AG20443 (cell line): ENCODE measurements around the gene PRF1.

Experiments used
- DNase-seq: peaks from one replicate; pipeline ENCODE4 v3.0.0; 2012; ENCODE audit warnings: low spot score, mixed read lengths

Gene PRF1

DNA sequence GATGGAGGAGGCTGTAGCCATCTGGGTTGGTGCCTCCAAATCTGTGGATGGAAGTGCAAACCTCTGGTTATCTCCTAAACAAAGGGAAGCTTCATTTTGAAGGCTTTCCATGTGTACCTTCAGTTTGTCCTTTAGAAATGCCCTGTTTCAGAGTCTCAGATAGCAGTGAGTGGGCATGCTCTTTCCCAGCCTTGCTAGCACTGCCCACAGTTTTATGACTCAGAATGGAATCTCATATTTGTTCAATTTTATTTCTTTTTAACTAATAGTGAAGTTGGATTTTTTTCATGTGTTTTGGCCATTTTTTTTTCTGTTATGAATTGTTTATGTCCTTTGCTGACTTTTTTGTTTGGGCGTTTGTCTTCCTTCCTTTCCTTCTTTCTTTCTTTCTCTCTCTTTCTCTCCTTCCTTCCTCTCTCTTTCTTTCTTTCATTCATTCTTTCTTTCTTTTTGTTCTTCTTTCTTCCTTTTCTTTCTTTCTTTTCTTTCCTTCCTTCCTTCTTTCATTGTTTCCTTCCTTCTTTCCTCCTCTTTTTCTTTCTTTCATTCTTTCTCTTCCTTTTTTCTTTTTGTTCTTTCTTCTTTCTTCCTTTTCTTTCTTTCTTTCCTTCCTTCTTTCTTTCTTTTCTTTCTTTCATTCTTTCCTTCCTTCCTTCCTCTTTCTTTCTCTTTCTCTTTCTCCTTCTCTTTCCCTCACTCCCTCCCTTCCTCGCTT lies 25.6 kb downstream of the PRF1 start:
- peak; percentile 59 for DNase-seq

DNA sequence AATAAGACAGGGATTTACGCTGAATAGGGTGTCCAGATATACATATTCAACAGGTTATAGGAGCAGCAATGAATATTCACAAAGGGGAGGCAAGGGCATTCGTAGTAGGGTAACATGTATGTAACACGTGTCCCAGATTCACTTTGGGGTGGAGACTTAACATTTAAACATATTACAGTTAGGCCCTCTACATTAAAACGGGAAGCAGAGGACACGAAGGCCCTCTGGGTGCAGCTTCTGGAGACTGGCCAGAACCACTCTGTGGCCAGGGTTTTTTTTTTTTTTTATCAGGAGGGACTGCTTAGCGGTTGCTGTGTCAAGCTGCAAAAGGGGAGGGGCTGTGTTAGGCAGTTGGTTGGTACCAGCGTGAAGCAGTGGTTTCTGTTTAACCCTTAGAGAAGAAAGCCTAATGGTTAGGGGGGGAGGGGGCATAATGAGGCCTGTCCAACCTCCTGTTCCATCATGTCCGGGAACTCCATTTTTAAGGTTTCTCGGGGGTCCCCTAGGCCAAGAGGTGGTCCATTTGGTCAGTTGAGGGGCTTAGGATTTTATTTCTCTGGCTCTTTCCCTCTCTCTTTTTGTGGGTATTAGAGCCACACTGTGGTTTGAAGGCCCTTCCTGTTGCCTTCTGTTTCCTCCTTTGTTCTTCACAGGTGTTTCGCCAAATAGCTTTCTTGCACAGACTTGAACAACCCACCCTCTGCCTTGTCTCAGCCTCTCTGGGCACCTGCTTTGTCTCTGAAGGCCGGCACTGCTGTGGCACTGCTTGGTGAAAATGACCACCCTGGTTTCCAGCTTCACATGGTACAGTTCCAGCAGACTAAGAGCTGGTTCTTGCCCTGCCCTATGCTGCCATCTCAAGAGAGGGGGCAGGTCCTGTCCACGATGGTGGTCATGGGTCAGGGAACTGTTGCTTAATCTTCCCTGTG lies 26.4 kb downstream of the PRF1 start:
- DNase-seq = no peak

DNA sequence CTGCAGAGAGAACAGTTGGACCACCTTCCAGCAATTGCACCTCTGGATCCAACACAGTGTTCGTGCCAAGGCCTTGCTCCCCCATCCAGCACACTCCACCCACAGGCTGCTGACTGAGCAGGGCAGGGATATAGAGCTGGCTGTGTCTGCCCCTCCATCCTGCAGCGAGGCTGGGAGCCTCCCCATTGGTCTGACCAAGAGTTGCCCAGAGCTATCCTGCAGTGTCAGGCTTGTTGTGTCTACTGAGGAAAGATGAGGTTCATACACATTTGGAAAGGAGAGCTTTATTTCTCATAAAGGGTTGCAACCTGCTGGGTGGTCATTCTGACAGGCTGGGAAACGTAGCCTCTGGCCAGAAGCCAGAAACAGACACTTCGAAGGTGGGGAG lies 27.1 kb downstream of the PRF1 start:
- no peak for DNase-seq

DNA sequence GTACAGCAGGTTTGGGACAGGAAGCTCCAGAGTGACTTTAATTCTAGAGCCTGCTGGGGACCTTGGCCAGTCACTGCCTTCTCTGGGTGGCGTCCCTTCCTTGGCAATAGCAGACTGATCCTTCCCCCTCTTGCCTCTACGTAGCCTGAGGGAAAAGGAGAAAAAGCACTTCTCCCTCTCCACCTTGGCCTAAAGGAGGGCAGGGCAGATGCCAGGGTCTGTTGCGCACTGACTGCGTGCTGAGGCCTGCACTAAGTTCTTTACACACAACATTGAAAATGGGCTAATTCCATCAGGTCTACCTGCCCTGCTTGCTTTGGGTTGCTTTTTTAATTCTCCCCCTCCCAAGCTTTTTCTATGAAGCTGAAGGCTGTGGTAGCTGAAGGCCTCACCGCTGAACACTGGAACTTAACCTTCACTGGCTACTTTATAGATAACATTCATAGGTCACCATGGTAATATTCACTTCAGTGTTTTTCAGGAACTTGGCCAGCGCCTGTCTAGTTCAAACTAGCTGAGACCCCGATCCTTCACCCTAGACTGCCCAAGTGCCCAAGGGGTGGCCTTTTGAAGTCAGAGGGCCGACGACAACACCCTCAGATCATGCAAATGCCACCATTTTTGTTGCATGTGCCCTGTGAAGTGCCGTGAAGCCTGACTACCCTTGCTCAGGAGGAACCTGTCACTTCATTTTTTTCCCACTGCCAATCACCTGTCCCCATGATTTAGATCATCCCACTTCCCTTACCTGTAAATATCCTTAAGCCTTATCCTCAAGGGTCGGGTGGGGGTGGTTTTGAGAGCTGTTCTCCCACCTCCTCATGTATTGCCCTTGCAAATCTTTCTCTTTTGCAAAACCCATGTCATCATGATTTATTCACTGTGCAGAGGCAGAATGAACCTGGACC lies 28.7 kb downstream of the PRF1 start:
- no peak for DNase-seq

DNA sequence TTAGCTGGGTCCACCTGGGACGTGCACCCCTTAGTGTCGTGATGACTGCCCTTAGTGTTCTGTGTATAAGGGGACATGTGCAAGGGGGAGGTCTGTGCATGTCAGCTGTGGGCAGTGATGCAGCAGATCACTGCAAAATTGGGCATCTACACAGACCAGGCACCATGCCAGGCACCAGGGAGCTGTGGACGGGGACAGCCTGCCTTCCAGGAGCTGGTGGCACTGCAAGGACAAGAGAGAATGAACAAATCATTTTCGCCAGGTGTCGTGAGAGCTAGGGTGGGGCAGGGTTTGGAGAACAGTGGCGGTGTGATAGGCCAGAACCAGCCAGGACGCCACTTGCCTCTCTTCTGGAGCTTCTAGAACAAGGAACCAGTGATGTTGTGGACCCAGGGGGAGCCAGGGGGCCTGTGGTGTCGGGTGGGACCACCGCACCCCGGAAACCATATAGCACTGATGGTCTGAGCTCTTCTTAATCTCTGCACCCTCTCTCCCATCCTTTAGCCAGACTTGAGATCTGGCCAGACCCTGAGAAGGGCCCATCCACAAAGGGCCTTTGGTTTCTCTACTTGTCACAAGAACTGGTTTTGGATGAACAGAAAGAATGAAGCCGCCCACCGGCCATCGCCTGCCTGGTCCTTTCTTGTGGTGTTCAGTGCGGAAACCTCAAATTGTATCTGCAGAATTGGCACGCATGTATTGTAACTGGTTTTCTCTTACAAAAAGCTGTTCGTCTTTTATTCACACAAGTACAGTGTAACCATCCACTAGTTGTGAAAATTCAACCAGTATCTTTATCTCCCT lies 30.7 kb downstream of the PRF1 start:
- DNase-seq = no peak

DNA sequence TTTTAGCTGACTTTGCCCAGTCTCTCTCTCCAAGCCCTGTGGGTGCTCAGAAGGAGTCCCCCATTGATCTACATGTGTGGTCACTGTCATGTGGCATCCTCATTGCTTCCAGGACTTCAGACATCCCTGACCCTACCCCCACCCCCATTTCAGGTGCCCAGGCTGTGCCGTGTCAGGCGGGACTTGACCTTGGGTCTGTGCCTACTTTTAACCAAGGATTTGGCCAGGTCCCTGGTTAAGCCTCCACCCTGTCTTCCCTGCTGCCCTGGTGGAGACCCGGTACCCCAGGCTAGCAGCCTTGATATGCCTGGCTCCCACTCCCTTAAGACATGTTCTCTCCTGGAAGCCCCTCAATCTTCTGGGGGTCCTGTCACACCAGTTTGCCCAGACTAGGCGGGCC lies 31.3 kb downstream of the PRF1 start:
- DNase-seq = no peak

DNA sequence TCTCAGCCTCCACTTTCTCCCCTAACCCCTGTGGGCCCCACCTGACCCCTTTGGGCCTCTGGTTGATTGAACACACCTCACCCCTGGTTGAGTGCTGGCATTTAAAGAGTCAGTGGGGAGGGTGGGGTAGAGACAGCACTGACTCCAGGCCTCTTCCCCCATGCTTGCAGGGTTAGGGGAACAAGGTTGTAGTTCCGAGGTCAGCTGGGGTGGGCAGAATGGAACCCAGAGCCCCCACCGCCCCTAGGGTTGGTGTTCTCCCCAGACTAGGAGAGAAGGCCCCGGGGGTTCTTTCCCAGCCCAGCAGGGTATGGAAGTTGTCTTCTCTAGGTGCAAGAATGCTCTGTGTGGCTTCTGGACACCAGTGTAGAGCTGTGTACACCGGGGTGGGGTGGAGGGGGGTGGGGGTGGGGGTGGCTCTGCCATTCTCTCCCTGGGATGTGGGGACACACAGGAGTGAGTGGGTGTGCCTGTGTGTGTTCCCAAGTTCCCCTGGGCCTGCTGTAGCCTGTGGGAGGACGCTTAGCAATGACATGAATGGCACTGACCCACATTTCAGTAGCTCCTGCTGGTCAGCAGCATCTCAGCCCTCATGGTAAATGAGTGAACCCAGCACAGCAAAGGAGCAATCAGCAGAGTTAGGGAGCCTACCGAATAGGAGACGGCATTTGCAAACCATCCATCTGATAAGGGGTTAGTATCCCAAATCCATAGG lies 33.6 kb downstream of the PRF1 start:
- no peak for DNase-seq

DNA sequence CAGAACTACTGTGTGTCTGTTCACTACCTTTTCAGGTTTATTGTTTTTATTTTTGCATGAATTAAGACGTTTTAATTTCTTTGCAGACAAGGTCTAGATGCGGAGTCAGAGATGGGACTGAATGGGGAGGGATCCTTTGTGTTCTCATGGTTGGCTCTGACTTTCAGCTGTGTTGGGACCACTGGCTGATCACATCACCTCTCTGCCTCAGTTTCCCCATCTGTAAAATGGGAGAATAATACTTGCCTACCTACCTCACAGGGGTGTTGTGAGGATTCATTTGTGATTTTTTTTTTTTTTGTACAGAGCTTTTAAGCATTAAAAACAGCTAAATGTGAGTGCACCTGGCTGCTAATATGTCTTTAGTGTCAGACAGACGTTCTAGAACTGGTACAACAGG lies 34.4 kb downstream of the PRF1 start:
- DNase-seq = no peak

DNA sequence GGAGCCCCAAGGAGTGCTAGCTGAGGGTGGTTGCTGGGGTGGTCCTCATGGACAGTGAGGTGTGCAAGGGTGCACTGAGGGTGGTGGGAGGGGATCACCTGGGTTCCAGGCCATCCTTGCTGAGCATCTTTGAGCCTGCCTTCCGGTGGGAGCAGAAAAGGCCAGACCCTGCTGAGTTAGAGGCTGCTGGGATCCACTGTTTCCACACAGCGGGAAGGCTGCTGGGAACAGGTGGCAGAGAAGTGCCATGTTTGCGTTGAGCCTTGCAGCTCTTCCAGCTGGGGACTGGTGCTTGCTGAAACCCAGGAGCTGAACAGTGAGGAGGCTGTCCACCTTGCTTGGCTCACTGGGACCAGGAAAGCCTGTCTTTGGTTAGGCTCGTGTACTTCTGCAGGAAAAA lies 34.9 kb downstream of the PRF1 start:
- DNase-seq = no peak

DNA sequence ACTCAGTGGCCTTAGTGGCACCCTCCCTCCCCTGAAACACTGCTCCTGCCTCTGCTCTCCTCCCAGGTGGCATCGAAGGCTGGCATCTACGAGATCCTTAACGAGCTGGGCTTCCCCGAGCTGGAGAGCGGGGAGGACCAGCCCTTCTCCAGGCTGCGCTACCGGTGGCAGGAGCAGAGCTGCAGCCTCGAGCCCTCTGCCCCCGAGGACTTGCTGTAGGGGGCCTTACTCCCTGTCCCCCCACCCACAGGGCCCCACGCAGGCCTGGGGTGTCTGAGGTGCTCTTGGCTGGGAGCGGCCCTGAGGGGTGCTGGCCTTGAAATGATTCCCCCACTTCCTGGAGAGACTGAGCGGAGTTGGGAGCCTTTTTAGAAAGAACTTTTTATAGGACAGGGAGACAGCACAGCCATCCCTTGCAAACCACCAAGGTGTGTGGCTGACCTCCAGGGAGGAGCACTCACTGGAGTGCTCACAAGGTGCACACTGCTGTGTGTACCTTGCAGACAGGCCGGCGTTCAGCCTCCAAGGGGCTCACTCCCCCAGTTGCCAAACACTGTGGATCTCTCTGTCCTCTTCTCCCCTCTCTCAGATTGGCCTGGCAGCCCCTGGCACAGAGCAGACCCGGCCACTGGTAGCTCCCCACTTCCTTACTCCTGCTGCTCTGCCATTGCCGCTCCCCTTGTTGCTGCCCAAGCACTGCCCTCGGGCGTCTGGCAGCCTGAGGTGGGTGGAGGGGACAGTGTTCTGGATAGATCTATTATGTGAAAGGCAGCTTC lies 35.8 kb downstream of the PRF1 start:
- DNase-seq = no peak

DNA sequence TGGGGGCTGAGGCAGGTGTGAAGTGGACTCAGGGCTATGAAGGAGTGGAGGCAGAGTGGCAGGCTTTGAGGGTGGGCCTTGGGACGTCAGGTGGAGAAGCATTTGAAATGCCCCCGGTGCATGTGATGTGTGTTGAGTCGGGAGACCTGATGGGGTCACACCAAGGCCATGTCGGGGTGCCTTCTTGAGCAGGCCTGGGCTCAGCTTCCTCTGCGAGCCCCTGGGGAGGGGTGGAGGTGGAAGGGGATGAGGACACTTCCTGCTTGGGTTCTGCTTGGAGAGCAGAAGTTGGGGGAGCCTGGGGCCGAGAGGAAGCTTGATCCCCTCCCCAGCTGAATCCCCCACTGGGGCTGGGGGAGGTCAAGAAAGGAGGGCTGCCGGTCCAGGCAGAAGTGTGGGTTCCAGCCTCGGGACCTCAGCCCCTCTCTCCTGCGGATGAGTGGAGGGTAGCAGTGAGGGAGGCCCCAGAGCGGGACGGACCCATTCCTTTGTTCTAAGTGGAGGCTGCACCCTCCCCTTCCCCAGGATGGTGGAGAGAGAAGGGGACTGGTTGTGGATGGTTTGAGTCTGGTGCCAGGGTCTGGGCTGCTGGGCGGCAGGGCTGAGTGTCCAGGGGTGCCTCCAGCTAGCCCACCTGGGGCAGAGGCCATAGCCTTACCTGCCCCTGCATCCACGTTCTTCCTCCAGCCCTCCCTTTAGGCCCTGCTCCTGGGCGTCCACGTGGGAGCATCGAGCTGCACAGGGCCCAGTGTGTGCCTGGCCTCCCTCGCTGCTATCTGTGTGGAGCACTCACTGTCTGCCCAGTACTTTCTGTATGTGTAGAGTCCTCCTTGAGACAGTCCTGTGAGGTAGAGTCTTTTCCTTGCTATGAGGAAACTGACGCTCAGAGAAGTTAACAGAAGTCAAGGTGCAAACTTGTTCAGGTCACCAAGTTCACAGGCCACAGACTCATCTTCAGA lies 36.7 kb downstream of the PRF1 start:
- no peak for DNase-seq

DNA sequence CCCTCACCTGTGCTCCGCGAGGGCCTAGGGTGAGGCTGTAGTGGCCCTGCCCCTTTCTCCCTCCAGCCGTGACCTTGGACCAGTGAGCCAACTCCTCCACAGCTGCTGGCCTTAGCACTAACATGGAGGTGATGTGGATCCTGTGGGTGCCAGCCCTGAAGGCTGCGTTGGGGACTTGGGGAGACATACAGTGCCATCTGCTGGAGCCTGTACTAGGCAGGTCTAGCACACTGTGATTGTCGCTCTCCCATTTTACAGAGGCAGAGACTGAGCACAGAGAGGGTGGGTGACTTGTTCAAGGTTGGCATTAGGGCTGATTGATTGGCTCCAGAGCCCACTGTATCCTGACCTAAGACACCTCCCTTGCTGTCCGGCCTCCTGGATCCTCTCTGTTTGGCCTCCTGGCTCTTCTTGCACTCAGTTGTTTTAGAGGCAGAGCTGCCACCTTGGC lies 37.6 kb downstream of the PRF1 start:
- no peak for DNase-seq

DNA sequence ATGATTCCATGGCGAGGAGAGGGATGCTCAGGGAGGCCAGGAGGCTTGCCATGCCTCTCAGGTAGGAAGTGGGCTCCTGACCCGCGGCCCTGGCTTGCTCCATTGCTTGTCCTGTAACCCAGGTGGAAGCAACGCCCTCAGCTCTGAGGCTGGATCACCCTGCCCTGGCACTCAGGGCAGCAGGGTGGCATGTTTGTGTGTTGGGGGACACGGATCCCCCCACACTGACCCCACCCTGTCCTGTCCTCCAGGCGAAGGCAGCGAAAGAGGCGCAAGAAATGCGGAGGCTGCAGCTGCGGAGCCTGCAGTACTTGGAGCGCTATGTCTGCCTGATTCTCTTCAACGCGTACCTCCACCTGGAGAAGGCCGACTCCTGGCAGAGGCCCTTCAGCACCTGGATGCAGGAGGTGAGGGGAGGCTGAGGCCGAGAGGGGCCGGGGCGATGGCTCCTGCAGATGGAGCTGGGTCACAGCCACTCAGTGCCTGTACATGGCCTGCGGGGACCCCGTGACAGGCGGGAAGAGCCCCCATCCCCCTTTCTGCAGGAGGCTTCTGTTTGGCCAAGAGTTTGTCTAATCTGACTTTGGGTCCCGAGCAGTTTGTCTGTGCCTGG lies 38.3 kb downstream of the PRF1 start:
- no peak for DNase-seq

DNA sequence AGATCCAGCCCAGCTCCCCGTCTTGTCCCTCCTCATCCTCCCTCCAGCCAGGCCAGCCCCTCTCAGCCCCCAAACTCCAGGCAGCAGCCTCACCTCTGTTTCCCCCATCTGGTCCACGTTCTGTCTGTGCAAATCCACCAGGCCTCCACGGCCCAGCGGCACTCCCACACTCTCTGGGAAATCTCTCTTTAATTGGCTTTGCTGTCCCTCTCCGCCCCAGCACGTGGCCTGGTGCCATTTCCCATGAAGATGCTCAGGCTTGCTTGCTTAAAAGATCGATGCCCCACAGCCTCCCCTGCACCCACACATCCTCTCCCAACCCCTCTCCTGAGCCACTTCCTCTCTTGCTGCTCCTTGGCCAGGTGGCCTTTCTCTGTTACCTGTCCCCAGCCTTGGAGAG lies 39.3 kb downstream of the PRF1 start:
- no peak for DNase-seq

DNA sequence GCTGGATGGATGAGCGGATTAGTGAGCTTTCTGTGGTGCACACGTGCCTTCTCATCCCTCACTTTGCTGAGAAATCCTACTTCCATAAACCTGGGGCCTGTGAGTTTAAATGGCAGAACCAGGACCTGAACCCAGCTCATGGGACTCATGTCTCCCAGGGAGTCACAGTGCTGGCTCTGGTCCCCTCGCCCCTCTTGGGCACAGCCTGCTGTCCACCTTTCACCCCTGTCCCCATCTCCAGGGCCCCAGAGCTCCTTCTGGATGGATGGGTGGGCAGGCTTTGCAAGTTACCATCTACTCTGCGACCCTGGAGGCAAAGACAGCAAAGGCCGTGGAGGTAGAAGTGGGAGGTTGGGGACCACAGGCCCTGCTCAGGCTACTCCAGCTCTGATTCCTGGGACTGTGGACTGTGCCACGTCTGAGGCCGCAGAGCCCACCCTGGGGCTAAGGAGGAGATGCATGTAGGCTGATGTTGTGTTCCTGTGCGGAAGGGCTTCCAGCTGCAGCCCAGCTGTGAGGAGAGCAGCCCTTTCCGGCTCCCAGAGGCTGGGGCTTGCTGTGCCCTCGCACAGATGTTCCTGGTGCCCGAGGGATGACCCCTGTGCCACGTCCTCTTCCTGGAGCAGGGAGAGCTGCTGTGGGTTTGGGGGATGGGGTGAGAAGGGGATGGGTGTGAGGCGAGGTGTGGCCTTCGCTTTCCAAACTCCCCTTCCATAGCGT lies 40.3 kb downstream of the PRF1 start:
- DNase-seq = no peak

DNA sequence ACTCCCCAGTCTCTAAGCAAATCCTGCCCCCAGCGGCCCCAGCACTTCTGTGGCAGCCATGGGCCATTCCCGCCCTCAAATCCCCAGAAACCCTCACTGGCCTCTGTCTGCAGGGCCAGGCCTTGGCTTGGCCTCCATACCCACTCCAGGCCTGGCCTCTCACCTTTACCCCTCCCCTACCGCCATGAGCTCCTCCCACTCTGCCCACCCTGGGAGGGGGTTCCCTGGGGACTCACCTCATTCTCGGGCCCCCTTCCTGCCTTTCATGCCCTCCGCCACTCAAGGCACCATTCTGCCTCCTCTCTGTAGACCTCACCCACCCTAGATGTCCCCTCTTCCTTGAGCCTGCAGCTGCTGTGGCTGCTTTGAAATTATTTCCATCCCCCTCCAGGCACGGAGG lies 41.0 kb downstream of the PRF1 start:
- no peak for DNase-seq

DNA sequence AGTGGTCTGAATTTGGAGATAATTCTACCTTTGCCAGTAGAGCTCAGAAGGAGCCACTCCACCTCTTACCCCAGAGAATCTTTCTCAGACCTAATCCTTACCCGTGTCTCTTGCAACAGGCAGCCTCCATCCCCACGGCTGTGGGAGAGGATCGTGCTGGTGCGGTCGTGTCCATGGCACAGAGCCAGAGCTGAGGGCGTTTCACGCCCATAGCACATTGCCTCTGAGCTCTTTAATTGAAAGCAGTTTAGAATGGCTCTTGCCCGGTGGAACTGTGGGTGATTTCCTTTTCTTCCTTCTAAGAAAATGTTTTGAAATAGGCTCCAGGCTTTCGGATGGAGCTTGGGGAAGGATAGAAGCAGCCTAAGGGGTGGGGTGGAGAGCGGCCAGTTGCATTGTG lies 41.5 kb downstream of the PRF1 start:
- peak; percentile 58 for DNase-seq

DNA sequence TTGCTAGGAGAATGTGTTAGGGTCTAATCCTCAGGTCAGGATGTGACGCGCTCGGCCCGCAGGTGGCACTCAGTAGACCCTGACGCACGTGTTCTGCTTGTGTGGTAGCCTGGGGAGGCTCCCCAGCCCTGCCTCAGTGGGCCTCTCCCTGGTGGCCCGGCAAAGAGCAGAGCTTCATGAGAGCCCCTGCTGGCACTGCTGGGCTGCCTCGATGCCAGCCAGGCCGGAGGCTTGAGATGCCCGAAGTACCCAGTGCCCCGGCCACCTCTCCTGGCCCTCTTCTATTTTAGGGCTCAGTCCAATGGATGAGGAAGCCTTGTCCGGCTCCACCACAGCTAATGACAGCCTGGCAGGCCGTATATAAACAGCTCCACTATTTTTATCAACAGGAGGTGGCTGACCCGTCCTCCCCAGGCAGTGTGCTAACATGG lies 42.0 kb downstream of the PRF1 start:
- DNase-seq = no peak
